Esophagus squamous epithelium (tissue), 4 donors: ENCODE data around the gene HMGXB3.

Experiments
- POLR2A ChIP-seq, 4 donors: fragments of 450-650 bp; IDR thresholded peaks; one replicate each; pipeline ENCODE4 v1.6.1; 2017; ENCODE audit warnings: antibody characterized with exemption in 4 of 4, mild to moderate bottlenecking in 4 of 4, moderate library complexity in 3 of 4
- TF ChIP-seq, protein P1 (sequence below), 6 experiments: fragments of 450-650 bp in 4 of 6; fragments of 200-600 bp in 2 of 6; sonication (generic) in 2 of 6; IDR thresholded peaks; one replicate each; pipeline ENCODE4 v1.5.1; 2016 to 2019; ENCODE audit warnings: antibody characterized with exemption in 6 of 6, mild to moderate bottlenecking in 4 of 6, moderate library complexity in 4 of 6

DNA sequence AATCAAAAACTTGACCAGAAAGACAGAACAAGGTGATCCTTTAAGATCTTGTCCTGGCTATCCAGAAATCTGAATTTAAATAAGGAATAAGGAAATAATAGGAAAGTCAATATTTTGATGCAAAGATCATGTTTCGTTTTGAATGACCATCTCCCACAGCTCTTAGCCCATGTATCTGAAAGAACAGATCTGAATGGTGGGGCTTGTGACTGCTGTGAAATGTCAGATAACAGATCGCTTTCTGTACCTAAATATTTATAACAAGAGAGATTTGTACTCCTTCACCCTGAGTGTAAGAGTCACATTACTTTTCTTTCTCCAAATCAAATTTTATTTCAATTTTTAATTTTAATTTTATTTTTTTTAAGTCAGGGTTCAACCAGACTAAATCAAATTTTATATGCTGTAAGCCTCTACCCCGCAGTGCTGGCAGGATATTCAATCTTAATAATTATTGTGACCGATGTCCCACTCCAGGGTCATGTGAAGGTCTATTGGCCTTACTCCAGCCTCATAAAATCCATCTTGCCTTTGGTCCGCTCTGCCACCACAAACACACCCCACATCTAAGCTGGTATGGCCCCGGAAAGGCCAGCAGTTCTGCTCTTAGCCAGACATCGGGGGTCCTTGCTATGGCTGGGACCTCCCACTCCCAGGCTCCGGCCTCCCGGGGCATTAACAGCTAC lies 47.0 kb upstream of the HMGXB3 start:
- TF ChIP-seq, protein P1, sequence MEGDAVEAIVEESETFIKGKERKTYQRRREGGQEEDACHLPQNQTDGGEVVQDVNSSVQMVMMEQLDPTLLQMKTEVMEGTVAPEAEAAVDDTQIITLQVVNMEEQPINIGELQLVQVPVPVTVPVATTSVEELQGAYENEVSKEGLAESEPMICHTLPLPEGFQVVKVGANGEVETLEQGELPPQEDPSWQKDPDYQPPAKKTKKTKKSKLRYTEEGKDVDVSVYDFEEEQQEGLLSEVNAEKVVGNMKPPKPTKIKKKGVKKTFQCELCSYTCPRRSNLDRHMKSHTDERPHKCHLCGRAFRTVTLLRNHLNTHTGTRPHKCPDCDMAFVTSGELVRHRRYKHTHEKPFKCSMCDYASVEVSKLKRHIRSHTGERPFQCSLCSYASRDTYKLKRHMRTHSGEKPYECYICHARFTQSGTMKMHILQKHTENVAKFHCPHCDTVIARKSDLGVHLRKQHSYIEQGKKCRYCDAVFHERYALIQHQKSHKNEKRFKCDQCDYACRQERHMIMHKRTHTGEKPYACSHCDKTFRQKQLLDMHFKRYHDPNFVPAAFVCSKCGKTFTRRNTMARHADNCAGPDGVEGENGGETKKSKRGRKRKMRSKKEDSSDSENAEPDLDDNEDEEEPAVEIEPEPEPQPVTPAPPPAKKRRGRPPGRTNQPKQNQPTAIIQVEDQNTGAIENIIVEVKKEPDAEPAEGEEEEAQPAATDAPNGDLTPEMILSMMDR (IDR thresholded peaks at IDR 0.05): no peak
- TF ChIP-seq POLR2A (IDR thresholded peaks at IDR 0.05): no peak
